Inflammatory macrophage (primary cell): ENCODE results near the gene TESMIN.

ENCODE experiments used
- DNase-seq, 2 donors: peaks; one replicate each; pipeline ENCODE4 v3.0.0-alpha.2; 2020 to 2022

Gene TESMIN

GRCh38 chr11:68707527-68707926 is 43.8 kb downstream of the TESMIN start:
- DNase-seq: no peak

DNA sequence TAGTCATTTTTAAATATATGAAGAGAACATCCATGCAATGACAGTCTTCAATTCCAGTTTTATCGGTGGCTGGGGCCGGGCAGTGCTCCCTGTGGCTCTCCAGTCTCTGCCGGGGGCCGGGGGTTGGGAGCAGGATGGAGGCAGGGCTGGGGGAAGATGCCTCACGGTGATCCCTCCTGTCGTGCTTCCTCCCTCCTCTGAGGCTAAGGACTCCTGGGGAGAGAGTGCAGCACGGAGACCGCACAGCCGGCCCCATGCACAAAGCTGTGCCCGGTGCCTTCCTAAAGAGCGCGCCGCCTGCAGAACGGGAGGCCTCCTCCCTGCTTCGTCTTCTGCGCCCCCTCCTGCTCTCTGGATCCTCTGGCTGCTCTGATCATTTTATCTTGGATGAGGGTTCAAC is 46.4 kb downstream of the TESMIN start:
- DNase-seq: no peak

GRCh38 chr11:68698993-68699392 is 52.3 kb downstream of the TESMIN start:
- DNase-seq: no peak

DNA sequence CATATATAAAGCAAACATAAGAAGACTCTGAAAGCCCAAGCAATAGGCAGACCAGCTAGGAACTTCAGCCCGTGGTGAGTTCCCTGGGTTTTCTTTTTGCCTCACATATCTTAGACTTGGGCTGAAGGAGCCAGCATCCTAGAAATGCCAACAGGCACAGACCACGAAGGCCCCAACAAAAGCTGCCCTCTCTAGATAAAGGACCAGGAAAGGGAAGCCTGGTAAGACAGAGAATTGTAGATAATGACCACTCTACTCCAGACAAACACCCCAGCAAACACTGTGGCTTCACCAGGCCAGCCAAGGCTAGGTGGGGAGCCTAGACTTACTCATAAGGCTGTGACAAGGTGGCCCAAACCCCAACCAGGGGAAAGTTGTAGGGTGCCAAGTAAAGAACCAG is 55.8 kb downstream of the TESMIN start:
- no peak for DNase-seq

- DNase-seq: peak in 1 of 2 donors; percentile 5
Observed at GRCh38 chr11:68694431-68695297, 56.7 kb downstream of the TESMIN start.

DNA sequence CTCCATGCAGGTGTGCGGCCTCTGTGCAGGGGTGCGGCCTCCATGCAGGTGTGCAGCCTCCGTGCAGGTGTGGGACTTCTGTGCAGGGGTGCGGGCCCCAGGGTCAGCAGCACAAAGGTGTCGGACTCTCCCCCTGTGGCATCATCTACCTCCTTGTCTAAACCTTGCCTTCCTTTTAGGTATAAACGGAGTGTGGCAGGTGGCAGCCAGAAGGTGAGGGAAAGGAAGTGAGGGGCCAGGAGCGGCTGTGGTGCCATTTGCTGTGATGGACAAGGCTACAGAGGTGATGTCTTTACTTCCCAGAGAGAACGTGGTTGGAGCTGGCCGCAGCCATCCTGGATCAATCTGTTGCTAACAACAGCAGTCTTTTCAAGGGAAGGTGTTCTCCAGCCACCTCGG is 57.8 kb downstream of the TESMIN start:
- DNase-seq: no peak

GRCh38 chr11:68692871-68693483 is 58.3 kb downstream of the TESMIN start:
- no peak for DNase-seq

DNA sequence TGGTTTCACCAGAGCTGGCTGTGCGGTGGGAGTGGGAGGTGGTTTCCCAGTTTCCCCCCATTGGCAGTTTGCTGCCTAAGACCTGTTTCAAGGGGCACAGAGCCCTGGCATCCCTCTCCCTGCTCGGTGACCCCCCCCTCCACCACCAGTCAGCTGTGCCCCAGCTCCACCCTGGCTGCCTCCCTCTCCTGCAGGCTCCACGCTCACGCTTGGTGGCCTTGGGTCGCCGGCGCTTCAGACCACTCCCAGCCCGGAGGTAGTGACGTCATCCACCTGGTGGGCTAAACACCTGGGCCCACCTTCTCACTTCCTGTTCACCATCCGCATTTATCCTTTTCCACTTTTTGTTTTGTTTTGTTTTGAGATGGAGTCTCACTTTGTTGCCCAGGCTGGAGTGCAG is 59.2 kb downstream of the TESMIN start:
- DNase-seq: no peak

GRCh38 chr11:68691402-68691784 is 59.9 kb downstream of the TESMIN start:
- DNase-seq: no peak

DNA sequence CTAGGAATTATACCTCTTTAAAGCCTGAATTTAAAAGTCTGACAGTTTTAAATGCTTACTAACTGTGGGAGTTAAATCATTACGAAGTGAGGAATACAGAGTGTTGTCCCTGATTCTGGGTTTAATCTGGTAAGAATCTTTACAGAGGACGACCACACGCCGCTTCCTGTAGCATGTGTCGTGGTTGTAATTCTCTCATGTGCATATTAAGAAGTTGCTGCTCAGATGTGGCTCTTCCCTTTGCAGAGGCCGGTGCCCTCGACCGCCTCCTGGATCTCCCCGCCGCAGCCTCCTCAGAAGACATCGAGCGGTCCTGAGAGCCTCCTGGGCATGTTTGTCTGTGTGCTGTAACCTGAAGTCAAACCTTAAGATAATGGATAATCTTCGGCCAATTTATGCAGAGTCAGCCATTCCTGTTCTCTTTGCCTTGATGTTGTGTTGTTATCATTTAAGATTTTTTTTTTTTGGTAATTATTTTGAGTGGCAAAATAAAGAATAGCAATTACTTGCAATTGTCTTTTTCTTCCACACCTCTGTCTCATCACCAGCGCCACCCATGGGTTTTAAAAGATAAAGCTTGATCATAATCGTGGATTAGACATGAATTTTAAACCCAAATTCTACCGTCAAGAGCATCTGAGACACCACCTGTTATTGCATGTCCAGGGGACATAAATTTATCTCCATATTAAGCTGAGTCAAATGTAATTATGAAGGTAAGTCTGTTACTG is 60.5 kb downstream of the TESMIN start:
- no peak for DNase-seq

DNA sequence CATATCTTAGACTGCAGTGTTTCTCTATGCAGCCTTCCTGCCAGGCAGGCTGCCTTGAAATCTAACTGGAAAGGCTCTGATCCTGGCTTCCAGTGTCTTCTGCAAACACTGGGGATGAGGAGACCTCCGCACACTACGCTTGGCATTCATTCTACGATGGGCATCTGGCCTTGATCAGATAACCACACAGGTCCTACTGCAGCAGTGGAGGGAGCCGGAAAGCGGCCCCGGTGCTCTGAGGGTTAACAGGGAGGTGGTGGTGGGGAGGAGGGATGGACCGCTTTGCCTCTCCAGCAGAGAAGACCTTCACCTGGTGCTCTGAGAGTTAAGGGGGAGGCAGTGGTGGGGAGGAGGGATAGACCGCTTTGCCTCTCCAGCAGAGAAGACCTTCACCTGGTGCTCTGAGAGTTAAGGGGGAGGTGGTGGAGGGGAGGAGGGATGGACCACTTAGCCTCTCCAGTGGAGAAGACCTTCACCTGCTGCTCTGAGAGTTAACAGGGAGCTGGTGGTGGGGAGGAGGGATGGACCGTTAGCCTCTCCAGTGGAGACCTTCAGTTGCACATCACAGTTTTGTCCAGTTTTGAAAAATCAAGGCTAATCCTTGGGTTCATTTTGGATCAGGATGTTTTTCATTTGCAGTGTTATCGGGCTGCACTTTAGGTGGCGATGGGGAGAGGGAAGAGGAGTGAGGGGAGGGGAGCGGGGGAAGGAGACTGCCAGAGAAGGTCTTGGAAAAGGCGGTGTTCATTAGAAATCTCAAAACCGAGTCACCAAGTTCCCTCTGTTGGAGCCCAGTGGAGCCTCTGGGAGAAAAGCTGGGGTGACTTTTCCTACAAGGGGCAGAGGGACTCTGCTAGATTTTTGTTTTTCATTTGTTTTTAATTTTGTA is 61.3 kb downstream of the TESMIN start:
- DNase-seq: no peak

DNA sequence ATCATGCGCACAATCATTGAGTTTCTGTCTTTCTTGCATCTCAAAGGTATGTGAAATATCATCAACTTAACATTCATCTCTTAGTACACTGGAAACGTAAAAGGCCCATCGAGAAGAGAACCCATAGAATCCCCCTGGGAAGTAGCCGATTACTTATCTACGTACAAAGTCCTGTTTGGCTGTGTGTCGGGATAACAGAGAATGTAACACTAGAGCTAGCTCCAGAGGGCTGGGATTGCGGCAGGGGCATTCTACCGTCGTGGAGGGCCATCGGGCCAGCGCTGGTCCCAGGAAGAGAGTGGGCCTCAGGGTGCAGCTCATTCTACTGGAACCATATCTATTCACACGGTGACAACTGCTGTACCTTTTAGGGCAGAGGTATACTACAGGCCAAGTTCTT is 62.4 kb downstream of the TESMIN start:
- DNase-seq: no peak

DNA sequence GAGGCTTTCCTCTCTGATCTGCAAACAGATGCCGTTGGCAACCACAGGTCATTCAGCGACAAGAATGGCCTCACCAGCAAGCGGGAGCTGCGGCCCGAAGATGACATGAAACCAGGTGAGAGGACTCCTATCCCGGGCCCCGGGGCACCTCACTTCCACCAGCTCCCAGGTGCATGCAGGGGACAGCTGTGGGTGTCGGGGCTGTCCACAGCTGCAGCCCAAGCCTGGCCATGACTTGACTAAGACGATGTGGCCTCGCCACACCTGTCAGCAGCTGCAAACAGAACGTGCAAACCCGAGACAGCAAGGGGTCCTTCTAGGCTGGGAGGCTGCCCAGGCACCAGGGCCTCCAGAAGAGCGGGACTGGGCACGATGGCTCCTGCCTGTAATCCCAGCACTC is 63.3 kb downstream of the TESMIN start:
- DNase-seq: no peak

- DNase-seq: no peak
Observed at GRCh38 chr11:68687311-68687710, 64.0 kb downstream of the TESMIN start.

DNA sequence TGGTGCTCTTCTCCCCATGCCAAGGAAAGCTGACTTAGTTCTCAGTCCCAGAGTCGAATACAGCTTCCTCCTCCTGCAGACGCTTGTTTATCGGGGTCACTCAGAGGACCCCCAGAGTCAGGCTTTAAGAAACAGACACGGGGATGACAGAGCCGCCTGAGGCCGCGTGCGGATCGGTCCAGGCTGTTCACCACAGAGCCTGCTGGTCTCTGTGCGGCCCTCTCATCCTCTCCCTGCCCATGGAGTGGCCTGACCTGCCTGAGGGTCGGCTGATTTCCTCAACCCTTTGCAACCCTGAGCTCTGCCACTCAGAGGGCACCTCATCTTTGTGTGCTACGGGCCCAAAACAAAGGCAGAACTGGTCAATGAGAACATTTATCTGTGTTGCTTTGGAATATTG is 64.8 kb downstream of the TESMIN start:
- no peak for DNase-seq

DNA sequence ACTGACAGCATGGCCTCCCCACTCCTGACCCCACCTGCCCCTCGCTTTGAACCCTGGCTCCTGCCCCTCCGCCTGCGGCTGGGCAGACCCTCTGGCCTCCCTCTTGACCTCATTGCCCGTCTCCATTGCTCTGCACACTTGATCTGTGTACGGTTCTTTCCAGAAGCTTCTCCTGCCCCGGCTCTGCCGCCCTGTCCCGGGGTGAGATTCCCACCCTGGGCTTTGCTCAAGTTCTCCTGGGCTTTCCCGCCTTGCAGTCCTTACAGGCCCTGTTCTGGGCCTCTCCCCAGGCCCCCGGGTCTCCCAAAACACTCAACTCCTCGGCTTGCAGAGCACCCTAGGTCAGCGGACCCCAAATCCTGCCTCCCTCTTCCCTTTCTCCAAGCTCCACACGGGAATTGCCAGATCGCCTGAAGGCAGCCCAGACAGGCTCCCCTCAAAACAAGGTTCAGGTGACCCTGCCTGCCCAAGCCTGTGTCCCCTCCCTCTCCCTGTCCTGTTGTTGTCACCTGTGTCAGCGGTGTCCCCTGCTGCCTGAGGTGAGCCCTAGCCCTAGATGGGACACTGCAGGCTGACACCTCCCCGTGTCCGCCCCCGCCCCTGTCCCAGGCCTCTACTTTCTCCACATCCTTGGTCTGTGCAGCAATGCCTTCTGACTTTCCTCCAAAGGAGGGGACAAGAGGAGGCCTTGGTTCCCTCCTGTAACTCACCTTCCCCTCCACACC is 65.5 kb downstream of the TESMIN start:
- DNase-seq: no peak

DNA sequence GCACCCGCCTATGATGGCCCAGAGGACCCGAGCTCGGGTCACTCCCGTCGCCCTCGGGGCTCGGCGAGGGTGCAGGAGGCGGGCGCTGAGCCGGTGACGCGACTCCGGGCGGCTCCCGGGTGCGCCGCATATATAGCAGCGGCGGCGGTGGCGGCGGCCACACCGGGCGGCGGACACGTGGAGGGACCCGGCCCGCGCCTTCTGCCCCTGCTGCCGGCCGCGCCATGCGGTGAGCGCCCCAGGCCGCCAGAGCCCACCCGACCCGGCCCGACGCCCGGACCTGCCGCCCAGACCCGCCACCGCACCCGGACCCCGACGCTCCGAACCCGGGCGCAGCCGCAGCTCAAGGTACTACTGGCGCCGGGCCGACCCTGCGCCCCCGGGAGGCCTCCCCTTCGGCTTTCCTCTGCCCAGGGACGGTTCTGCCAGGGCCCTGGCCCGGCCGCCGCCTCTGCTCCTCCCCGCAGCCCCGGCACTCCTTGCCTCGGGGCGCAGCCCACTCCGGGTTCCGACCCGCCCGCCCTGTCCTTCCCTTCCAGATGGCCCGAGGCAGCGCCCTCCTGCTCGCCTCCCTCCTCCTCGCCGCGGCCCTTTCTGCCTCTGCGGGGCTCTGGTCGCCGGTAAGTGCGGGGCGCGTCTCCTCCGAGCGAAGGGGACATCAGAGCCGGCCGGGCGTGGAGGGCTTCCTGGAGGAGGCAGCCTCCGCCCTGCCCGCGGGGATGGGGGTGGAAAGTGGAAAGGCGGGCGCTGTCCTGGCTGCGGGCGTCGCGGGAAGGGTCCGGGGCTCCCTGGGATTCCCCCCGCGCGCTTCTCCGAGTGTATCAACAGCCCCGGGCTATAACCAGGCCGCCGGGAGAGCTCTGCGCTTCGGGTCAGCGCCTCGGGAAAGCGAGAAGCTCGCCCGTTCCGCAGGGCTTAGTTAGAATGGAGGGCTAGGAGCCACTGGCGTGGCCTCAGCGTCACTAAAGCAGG is 66.6 kb downstream of the TESMIN start, which contains the start of gene GAL:
Gene GAL (plus strand): TSS at position 160 of the 972 bp plus-strand sequence. CDS start 380 bp downstream, at position 540.
- peak in 1 of 2 donors; percentile 6 for DNase-seq

- no peak for DNase-seq
Observed at GRCh38 chr11:68683536-68684384, 67.6 kb downstream of the TESMIN start.

- peak; percentile 5 to 40 for DNase-seq
Observed at GRCh38 chr11:68683121-68683520, 68.2 kb downstream of the TESMIN start.
